Mesendoderm (in vitro differentiated cells): ENCODE measurements around the gene TP63.

ENCODE experiments used
- DNase-seq: peaks from one replicate; pipeline ENCODE4 v3.0.0; 2013
- H2AK5ac ChIP-seq: 2 replicates; pipeline ENCODE4 v1.6.1; 2013; ENCODE audit warnings: low read length, inconsistent platforms
- H2BK120ac ChIP-seq: 2 replicates; pipeline ENCODE4 v1.6.1; 2013; ENCODE audit warnings: low read depth, mild to moderate bottlenecking, low read length, moderate library complexity, mixed read lengths
- H2BK15ac ChIP-seq: replicated peaks from 2 replicates; pipeline ENCODE4 v1.6.1; 2013; ENCODE audit warnings: low read depth, mild to moderate bottlenecking, moderate library complexity
- H2BK5ac ChIP-seq: 2 replicates; pipeline ENCODE4 v1.6.1; 2013; ENCODE audit warnings: low read length, inconsistent platforms
- H3K18ac ChIP-seq: 2 replicates; pipeline ENCODE4 v1.6.1; 2013; ENCODE audit warnings: mild to moderate bottlenecking, low read length, mixed read lengths
- H3K23ac ChIP-seq: one replicate; pipeline ENCODE4 v1.6.1; 2013; ENCODE audit warnings: low read length
- H3K27ac ChIP-seq: 2 replicates; pipeline ENCODE4 v1.5.1; 2013; ENCODE audit warnings: low read depth, mild to moderate bottlenecking, inconsistent platforms, low read length, moderate library complexity
- H3K27me3 ChIP-seq: 2 replicates; pipeline ENCODE4 v1.6.1; 2013; ENCODE audit warnings: low read length, control low read depth, mild to moderate bottlenecking, inconsistent platforms; ENCODE audit not compliant: insufficient read depth, poor library complexity
- H3K36me3 ChIP-seq: 2 replicates; pipeline ENCODE4 v1.6.1; 2013; ENCODE audit warnings: low read length, inconsistent platforms; ENCODE audit not compliant: control insufficient read depth, insufficient read depth
- H3K4ac ChIP-seq: one replicate; pipeline ENCODE4 v1.6.1; 2013; ENCODE audit warnings: low read depth, mild to moderate bottlenecking, low read length, moderate library complexity
- H3K4me1 ChIP-seq: 2 replicates; pipeline ENCODE4 v1.6.1; 2013; ENCODE audit warnings: low read depth, low read length, inconsistent platforms; ENCODE audit not compliant: control insufficient read depth
- H3K4me2 ChIP-seq: 2 replicates; pipeline ENCODE4 v1.6.1; 2013; ENCODE audit warnings: low read length
- H3K4me3 ChIP-seq: 2 replicates; pipeline ENCODE4 v1.5.1; 2013; ENCODE audit warnings: mild to moderate bottlenecking, low read length
- H3K56ac ChIP-seq: one replicate; pipeline ENCODE4 v1.6.1; 2013; ENCODE audit warnings: low read length
- H3K79me1 ChIP-seq: 2 replicates; pipeline ENCODE4 v1.6.1; 2013; ENCODE audit warnings: low read length, inconsistent platforms
- H3K79me2 ChIP-seq: 2 replicates; pipeline ENCODE4 v1.6.1; 2013; ENCODE audit warnings: mild to moderate bottlenecking, low read length; ENCODE audit not compliant: control insufficient read depth, insufficient read depth
- H3K9ac ChIP-seq: 2 replicates; pipeline ENCODE4 v1.6.1; 2013; ENCODE audit warnings: low read length, inconsistent platforms
- H4K5ac ChIP-seq: one replicate; pipeline ENCODE4 v1.6.1; 2013; ENCODE audit warnings: low read length
- H4K8ac ChIP-seq: one replicate; pipeline ENCODE4 v1.6.1; 2013; ENCODE audit warnings: low read depth, mild to moderate bottlenecking, control low read depth, low read length, moderate library complexity
- WGBS: extraction: QIAGEN DNeasy Blood & Tissue Kit; methylation state at CpG from one replicate; pipeline ENCODE4 v1.1.7; 2013; ENCODE audit warnings: low lambda C conversion rate, missing lambda C conversion rate; ENCODE audit not compliant: insufficient coverage; ENCODE audit errors: extremely low coverage; 5-methylcytosine and 5-hydroxymethylcytosine counted together

The TP63 gene

DNA sequence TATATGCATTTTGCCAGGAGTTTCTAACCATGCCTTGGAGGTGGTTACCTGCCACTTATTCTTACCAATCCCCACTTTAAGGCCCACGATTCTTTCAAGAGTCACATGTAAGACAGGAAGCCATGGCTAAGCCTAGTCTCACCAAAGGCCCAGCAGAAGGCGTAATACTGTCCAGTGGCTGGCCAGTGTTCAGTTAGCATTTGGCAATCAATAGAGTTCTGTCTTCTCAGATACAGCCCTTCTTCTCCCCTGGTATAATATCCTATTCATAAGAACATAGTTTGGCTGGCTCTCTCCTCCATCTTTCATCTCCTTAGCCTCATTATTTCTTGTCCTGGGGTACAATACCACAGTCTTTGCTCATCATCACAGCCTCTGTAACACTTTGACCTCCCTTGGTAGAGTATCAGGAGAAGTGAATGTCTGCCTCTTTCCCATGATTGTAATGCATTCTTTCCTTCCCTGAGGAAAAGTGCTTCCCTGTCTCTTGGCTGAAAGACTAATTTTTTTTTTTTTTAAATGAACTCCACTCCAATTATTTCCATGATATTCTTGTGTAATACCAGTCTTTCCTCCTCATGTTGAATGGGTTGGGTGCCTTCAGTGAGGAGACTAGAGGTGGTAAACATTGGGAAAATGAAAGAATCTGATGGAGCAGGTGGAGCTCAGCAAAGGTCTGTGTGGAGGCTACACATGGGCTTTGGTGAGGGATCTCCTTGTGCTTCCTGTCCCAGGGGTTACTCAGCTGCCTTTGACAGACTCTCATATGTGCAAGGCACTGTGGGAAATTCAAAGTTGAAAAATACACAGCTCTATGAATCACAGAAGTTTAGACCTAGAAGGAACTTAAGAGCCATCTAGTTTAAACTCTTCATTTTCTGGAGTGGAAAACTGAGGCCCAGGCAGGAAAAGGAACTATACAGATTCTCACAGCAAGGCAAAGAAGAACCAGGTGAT is 271.3 kb downstream of the TP63 start:
- Histone ChIP-seq H3K18ac (no peak overlapping the region), H3K79me1 (no peaks in the 10 kb centered on the region), H3K4me3 (no peak overlapping the region), H2BK5ac (no peak overlapping the region), H3K36me3 (no peaks in the 10 kb centered on the region), H3K79me2 (no peaks in the 10 kb centered on the region), H3K4ac (no peak overlapping the region), H2AK5ac (no peak overlapping the region), H3K9ac (no peak overlapping the region), H2BK15ac (no peak overlapping the region), H4K8ac (no peak overlapping the region), H3K27ac (no peak overlapping the region), H3K23ac (no peak overlapping the region), H3K27me3 (no peaks in the 10 kb centered on the region), H4K5ac (no peak overlapping the region), H3K56ac (no peak overlapping the region), H2BK120ac (no peak overlapping the region), H3K4me2 (no peak overlapping the region), H3K4me1 (no peaks in the 10 kb centered on the region)
- DNase-seq = no peak
- WGBS = no CpG with 5 or more reads among the region's 2 CpGs

DNA sequence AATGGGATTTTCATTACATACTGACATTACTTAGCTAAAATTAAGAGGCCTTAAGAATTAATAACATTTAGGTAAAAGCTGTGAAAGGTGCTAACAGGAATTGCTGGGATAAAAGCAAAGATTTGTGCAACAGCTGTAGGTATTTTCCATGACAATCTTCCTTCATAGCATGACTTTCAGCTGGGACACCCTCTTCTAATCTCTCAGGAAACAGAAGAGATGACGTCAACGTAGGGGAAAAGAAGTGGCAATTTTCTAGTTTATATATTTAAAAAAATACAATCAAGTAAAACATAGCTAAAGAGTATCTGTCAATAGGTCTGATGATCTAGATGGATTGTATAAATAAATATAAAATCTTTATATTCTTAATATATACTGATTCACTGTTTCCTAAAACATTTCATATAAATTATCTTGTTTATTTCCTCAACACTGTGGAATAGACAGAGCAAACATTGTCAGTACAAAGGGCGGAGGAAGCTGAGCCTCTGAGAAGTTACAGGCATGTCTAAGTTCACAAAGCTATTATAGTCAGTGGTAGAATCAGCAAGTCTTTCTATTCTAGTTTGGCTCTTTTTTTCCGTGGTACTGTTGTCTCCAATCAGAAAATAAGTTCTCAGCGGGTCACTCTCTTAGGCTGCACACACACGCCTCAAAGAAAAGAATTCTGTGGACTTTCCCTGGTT is 272.5 kb downstream of the TP63 start:
- no peaks in the 10 kb centered on the region for H3K79me1 ChIP-seq
- no peaks in the 10 kb centered on the region for H3K36me3 ChIP-seq
- H4K5ac ChIP-seq = no peak overlapping the region
- H3K23ac ChIP-seq = no peak overlapping the region
- peaks cover 2% of the 10 kb centered on the region for H3K4me1 ChIP-seq
- no peak overlapping the region for H4K8ac ChIP-seq
- H2BK5ac ChIP-seq = no peak overlapping the region
- no peak overlapping the region for H2BK120ac ChIP-seq
- no peak overlapping the region for H3K4me3 ChIP-seq
- H3K56ac ChIP-seq = no peak overlapping the region
- DNase-seq = no peak
- H3K4me2 ChIP-seq = no peak overlapping the region
- no peak overlapping the region for H2BK15ac ChIP-seq
- H3K4ac ChIP-seq = no peak overlapping the region
- no peak overlapping the region for H3K9ac ChIP-seq
- no peak overlapping the region for H3K18ac ChIP-seq
- no peak overlapping the region for H2AK5ac ChIP-seq
- H3K27ac ChIP-seq = no peak overlapping the region
- H3K27me3 ChIP-seq = no peaks in the 10 kb centered on the region
- H3K79me2 ChIP-seq = no peaks in the 10 kb centered on the region
- WGBS = no CpG with 5 or more reads among the region's 6 CpGs

- Histone ChIP-seq H3K27me3 (no peaks in the 10 kb centered on the region), H2BK15ac (no peak overlapping the region), H3K27ac (no peak overlapping the region), H4K5ac (no peak overlapping the region), H3K4me3 (no peak overlapping the region), H3K18ac (no peak overlapping the region), H3K36me3 (no peaks in the 10 kb centered on the region), H2AK5ac (no peak overlapping the region), H2BK120ac (no peak overlapping the region), H3K4me1 (peaks cover 2% of the 10 kb centered on the region), H3K4ac (no peak overlapping the region), H3K56ac (no peak overlapping the region), H3K9ac (no peak overlapping the region), H3K4me2 (no peak overlapping the region), H3K79me1 (no peaks in the 10 kb centered on the region), H3K79me2 (no peaks in the 10 kb centered on the region), H2BK5ac (no peak overlapping the region), H4K8ac (no peak overlapping the region), H3K23ac (no peak overlapping the region)
- no peak for DNase-seq
- no CpG with 5 or more reads among the region's 6 CpGs for WGBS
Observed at GRCh38 chr3:189907803-189908202, 276.6 kb downstream of the TP63 start.

DNA sequence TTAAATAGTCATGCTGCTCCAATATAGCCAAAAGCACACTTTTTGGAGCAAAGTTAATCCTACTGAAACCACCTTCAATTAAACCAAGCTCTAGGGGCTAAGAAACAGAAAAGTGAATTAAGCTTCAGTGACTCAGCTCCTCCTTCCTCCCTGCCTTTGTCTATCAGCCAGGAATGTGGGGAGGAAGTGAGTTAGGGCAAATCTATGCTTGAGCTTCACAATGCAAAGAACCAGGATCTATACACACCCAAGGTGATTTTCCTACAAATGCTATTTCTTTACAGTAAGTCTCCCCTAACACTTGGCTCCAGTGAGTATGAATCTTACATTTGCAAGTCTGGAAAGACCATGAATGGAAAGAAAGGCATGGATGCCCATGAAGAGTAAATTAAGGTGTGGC is 277.5 kb downstream of the TP63 start:
- no peak overlapping the region for H3K23ac ChIP-seq
- H3K56ac ChIP-seq = no peak overlapping the region
- H2BK120ac ChIP-seq = no peak overlapping the region
- DNase-seq = peak; percentile 55
- H4K8ac ChIP-seq = no peak overlapping the region
- H2BK15ac ChIP-seq = no peak overlapping the region
- no peaks in the 10 kb centered on the region for H3K27me3 ChIP-seq
- no peak overlapping the region for H3K9ac ChIP-seq
- no peak overlapping the region for H3K18ac ChIP-seq
- H2AK5ac ChIP-seq = no peak overlapping the region
- peaks cover 2% of the 10 kb centered on the region for H3K4me1 ChIP-seq
- no peaks in the 10 kb centered on the region for H3K79me2 ChIP-seq
- no peaks in the 10 kb centered on the region for H3K79me1 ChIP-seq
- H4K5ac ChIP-seq = no peak overlapping the region
- no peak overlapping the region for H2BK5ac ChIP-seq
- no peak overlapping the region for H3K4me3 ChIP-seq
- H3K4me2 ChIP-seq = no peak overlapping the region
- H3K4ac ChIP-seq = no peak overlapping the region
- no peak overlapping the region for H3K27ac ChIP-seq
- no peaks in the 10 kb centered on the region for H3K36me3 ChIP-seq

GRCh38 chr3:189909139-189909538 is 277.9 kb downstream of the TP63 start:
- H3K36me3 ChIP-seq = no peaks in the 10 kb centered on the region
- H3K27ac ChIP-seq = no peak overlapping the region
- no peaks in the 10 kb centered on the region for H3K79me1 ChIP-seq
- H3K56ac ChIP-seq = no peak overlapping the region
- H2BK120ac ChIP-seq = no peak overlapping the region
- DNase-seq = no peak
- no peak overlapping the region for H3K9ac ChIP-seq
- no peak overlapping the region for H3K4me2 ChIP-seq
- H4K8ac ChIP-seq = no peak overlapping the region
- no peak overlapping the region for H3K18ac ChIP-seq
- H3K4me3 ChIP-seq = no peak overlapping the region
- no peak overlapping the region for H3K4ac ChIP-seq
- H2AK5ac ChIP-seq = no peak overlapping the region
- H3K27me3 ChIP-seq = no peaks in the 10 kb centered on the region
- no peak overlapping the region for H3K23ac ChIP-seq
- no CpG with 5 or more reads among the region's 3 CpGs for WGBS
- H4K5ac ChIP-seq = no peak overlapping the region
- H2BK15ac ChIP-seq = no peak overlapping the region
- peaks cover 2% of the 10 kb centered on the region for H3K4me1 ChIP-seq
- H2BK5ac ChIP-seq = no peak overlapping the region
- H3K79me2 ChIP-seq = no peaks in the 10 kb centered on the region
